ENCODE results near the gene CMTM5.
"Not testable (repeated sequence)": the region's sequence is repeated elsewhere in the genome, so short reads cannot be mapped to it uniquely, and the experiment has no call there.

CMTM5 gene

GRCh38 chr14:23416801-23417200, 40.0 kb downstream of the CMTM5 start:
- no peak for DNase-seq

GRCh38 chr14:23417269-23417668, 40.4 kb downstream of the CMTM5 start:
- DNase-seq, result not testable (repeated sequence)

DNA sequence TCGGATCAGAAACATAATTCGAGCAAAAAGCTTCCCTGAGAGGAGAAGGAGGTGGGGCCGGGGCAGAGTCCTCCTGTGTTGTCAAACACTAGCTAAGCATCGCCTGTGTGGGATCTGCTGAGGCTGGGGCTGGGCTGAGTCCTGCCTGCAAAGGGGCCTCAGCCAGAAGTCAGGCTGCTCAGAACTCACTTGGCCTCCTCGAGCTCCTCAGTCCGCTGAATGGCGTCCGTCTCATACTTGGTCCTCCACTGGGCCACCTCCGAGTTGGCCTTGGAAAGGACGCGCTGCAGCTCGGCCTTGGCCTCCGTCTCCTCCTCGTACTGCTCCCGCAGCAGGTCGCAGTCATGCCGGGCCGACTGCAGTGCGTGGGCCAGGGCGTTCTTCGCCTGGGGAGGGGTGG, 41.2 kb downstream of the CMTM5 start:
- DNase-seq, result no peak

- not testable (repeated sequence) for DNase-seq
These were observed 42.8 kb downstream of the CMTM5 start for GRCh38 chr14:23419646-23420045.

DNA sequence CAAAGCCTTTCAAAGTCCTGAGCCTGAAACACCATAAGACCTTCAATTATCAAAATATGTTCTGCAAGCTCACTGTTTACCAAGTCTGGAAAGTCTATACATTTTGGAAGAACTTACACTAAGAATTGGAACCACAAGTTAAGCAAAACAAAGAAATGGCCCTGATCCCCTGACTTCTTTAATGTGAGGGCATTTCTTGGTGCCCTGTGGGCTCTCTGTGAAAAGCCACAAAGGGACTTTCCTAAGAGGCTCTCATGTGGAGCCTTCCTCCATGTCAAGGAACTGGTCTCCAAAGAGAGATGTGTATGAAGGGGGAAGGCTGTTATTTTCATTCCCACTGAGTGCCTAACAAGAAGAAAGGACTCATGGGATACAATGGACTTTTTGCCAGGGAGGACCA, 44.7 kb downstream of the CMTM5 start:
- DNase-seq, result no peak

GRCh38 chr14:23423657-23424056, 46.8 kb downstream of the CMTM5 start:
- no peak for DNase-seq

GRCh38 chr14:23425169-23425568, 48.3 kb downstream of the CMTM5 start:
- no peak for DNase-seq

GRCh38 chr14:23425798-23426197, 49.0 kb downstream of the CMTM5 start:
- DNase-seq, result not testable (repeated sequence)

DNA sequence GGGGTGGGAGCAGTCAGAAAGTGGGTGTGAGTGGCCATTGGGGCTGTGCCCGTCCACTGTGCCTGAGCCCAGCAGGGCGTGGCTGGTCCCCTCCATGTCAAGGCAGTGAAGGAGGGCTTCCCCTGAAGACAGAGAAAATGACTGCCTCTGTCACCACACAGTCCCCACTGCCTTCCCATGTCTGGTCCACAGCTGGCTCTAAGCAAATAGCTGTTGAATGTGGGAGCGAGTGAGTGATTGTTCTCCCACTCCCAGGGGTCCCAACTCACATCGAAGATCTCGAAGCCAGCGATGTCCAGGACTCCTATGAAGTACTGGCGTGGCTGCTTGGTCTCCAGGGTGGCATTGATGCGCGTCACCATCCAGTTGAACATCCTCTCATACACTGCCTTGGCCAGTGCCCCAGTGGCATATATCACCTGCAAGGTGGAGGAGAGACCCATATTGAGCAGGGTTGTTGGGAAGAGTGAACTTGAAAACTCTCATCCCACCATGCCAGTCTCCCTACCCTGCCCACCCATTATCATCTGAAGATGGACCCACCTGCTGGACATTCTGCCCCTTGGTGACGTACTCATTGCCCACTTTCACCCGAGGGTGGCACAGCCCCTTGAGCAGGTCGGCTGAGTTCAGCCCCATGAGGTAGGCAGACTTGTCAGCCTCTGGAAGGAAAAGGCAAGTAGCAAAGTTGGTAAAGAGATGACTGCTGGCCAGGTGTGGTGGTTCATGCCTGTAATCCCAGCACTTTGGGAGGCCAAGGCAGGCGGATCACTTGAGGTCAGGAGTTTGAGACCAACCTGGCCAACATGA, 52.0 kb downstream of the CMTM5 start:
- DNase-seq, result no peak

All from activated gamma-delta T cell treated with Interleukin-2 at 50 U/mL for 16 hours (primary cell).